HG02571 (cell line): Measurements from ENCODE around the gene LPIN1.
"Not testable (repeated sequence)": the region's sequence is repeated elsewhere in the genome, so short reads cannot be mapped to it uniquely, and the experiment has no call there.

Source experiments
- ATAC-seq: cut with Tn5 transposase; IDR thresholded peaks from one replicate; pipeline ENCODE4 v1.9.1; 2021; ENCODE audit warnings: mild to moderate bottlenecking, moderate library complexity; ENCODE audit not compliant: unreplicated experiment

LPIN1 gene

GRCh38 chr2:11807156-11808015, 61.0 kb downstream of the LPIN1 start:
- no peak for ATAC-seq

- ATAC-seq = no peak
These were observed 61.6 kb downstream of the LPIN1 start for GRCh38 chr2:11808016-11808400.

GRCh38 chr2:11809586-11810236, 63.3 kb downstream of the LPIN1 start:
- no peak for ATAC-seq

- no peak for ATAC-seq
These were observed 64.0 kb downstream of the LPIN1 start for GRCh38 chr2:11810237-11810977.

DNA sequence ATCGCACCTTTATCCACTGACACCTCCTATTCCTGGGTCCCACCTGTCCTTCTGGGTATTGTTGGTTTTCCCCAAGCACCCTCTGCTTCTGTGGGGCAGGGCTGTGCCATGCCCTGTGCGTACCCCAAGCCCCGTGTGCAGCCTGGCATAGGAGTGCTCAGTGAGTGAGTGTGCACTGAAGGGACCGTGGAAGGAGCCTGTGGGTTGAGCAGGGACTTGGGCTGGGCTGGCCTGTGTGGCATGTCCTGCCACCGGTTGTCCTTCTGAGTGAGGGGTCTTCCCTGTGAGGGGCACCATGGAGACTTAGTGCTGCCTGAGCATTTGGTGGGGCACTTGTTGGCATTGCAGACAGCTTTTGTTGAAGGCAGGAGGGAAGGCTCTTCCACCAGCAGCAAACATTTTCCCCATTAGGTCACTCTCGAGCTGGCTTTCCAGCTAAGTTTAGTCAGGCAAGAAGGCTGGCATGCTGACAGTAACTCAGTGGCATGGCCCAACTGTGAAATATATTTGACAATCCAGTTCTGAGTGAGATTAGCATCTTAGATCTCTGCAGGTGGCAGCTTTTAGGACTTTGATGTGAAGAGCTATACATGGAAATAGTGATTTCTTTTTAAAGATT, 64.7 kb downstream of the LPIN1 start:
- no peak for ATAC-seq

DNA sequence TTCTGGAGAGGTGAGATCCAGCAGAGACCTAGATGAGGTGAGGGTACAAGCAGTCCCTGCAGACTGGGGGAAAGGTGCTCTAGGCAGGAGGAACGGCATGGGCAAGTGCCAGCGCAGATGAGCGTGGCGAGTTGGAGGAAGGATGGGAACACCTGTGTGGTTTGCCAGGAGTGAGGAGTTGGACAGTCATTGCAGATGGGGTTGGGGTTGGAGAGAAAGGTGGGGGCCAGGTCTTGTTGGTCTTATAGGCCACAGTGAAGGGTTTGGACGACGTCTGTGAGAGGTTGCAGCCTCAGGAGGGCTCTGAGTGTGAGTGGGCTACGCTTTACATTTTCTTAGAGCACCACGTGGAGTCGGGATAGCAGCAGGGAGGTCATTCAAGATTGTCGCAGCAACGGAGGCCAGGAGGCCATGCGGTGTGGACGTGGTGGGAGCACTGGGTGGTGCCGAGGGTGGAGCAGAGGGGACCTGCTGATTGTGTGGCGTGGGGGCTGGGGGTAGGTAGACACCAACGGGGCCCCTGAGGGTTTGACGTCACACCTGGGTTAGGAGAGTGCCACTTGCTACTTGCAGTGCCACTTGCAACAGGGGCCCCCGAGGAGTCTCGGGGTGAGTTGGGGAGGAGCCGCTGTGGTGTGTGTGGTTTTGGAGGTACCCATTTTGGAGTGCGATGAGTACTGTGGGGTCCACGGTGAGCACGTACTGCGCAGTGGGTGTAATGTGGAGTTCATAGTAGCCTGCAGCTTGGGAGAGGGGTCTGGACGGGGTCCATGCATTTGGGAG, 66.2 kb downstream of the LPIN1 start:
- ATAC-seq = no peak

DNA sequence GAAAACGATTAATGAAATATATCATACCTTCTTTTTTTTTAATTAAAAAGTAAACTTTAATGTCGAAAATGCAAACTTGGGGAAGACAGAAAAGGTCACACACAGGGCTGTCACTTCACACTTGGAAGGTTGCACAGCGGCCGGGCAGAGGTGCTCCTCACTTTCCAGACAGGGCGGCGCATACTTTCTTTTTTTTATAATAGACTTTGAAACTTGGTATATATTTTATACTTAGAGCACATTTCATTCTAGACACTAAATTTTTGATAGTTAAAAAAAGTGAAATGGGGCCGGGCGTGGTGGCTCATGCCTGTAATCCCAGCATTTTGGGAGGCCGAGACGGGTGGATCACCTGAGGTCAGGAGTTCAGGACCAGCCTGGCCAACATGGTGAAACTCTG, 66.9 kb downstream of the LPIN1 start:
- ATAC-seq = not testable (repeated sequence)

DNA sequence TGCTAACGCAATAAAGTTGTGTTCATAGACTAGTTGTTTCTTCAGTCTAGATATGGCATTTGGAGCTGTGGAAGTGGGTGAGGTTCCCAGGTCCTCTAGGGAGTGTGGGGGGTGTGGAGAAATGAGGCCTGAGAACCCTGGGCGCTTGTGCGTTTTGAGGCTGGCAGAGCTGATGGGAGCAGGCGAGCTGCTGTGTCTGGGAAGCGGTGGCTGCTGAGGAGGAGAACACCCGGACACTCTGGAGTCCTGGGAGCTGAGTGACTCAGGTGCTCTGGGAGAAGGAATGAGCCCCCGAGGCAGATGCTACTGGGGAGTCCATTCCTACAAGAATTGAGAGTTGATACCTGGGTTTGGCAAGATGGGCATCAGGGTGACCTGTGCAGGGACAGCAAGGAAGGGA, 67.5 kb downstream of the LPIN1 start:
- no peak for ATAC-seq

DNA sequence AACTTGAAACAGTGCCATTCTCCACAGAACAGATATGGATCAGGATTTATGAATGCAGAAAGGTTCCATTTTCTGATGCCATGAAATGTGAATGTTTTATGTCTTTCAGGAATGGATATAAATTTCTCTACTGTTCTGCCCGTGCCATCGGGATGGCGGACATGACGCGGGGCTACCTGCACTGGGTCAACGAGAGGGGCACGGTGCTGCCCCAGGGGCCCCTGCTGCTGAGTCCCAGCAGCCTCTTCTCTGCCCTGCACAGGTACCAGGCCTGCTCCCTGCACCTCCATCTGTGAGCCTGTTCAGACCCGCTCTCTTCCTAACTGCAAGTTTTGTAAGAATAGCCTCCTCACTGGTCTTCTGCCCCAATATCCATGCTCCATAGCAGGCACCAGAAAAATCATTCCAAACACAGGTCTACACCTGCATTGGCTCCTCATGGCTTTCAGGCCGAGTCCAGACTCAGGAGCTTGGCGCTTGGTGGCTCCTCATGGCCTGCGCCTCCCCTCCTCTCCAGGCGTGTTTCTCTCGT, 68.6 kb downstream of the LPIN1 start:
- no peak for ATAC-seq

DNA sequence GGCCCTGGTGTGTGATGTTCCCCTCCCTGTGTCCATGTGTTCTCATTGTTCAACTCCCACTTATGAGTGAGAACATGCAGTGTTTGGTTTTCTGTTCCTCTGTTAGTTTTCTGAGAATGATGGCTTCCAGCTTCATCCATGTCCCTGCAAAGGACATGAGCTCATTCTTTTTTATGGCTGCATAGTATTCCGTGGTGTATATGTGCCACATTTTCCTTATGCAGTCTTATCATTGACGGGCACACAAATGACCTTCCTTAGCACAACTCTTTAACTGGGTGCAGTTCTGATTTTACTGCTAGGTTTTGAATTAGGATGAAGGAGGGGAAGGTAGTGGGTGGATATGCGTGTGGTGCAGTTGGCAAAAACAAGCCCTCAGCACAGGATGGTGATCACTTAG, 70.5 kb downstream of the LPIN1 start:
- ATAC-seq = not testable (repeated sequence)

GRCh38 chr2:11819235-11819729, 72.8 kb downstream of the LPIN1 start:
- no peak for ATAC-seq

DNA sequence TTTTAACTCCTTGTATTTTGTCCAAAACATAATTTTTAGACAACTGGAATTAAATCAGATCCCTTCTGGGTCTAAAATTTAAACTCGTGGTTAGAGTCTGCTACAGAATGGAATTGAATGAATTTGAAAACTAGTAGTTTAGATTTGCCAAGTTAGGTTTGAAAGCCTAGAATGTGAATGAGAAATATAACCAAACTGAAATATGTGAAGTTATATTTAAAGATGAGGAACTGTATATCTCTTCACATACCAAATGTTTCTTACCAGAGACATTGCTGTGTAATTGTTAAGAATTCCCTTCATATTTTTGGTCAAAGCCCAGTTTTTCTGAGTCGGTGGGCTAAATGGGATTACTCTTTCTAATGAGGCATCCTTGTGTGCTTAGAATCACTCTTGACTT, 74.2 kb downstream of the LPIN1 start:
- ATAC-seq = no peak

GRCh38 chr2:11821705-11822104, 75.3 kb downstream of the LPIN1 start:
- ATAC-seq = no peak

DNA sequence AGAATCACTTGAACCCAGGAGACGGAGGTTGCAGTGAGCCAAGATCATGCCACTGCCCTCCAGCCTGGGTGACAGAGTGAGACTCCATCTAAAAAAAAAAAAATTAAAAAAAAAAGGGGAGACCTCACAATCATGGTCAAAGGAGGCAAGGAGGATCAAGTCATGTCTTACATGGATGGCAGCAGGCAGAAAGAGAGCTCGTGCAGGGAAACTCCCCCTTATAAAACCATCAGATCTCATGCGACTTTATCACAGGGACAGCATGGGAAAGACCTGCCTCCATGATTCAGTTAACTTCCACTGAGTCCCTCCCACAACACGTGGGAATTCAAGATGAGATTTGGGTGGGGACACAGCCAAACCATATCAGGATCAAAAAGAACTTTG, 75.9 kb downstream of the LPIN1 start:
- not testable (repeated sequence) for ATAC-seq

- ATAC-seq = no peak
These were observed 76.5 kb downstream of the LPIN1 start for GRCh38 chr2:11822746-11823451.

GRCh38 chr2:11824901-11825828, 78.7 kb downstream of the LPIN1 start:
- no peak for ATAC-seq

DNA sequence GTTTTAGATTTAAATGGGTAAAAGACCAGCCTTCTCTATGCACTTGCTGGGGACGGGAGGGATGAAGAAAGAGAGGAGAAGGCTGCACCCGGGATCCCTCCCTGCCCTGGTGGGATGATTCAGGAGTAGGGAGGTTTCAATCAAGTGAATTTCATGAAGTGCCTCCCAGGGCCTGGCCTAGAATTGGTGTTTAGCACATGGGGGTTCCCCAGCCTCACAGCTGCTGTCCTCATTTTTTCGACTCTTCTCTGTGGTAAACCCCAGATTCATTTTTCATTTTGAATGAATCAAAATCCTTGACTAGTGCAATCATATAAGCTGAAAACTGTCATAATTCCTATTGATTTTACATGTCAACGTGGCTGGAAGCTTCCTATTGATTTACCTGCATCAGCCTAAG, 81.1 kb downstream of the LPIN1 start:
- peak; percentile 31 for ATAC-seq

- ATAC-seq = no peak
These were observed 82.5 kb downstream of the LPIN1 start for GRCh38 chr2:11828933-11829323.
